HepG2 (cell line): ENCODE results near the gene G6PD. TPM values are rescaled to one million over a fixed set of nuclear protein-coding genes. Genes with fewer than 3 reads are reported as not detected.
A peak's percentile ranks its signal among the peaks of the same experiment; 100 is the strongest.

Experiments used
- ARNT ChIP-seq: fragments of 450-650 bp; IDR thresholded peaks from 2 replicates; pipeline ENCODE4 v1.6.1; 2017
- KDM6A ChIP-seq: IDR thresholded peaks from 2 replicates; pipeline ENCODE4 v1.6.1; 2016; ENCODE audit warnings: low read depth
- MNT ChIP-seq: fragments of 450-650 bp; IDR thresholded peaks from 2 replicates; pipeline ENCODE4 v1.6.1; 2016
- RBM39 ChIP-seq: fragments of 200-400 bp; formaldehyde crosslinking; IDR thresholded peaks from one replicate; pipeline ENCODE4 v1.6.1; 2018; ENCODE audit warnings: antibody characterized with exemption, mild to moderate bottlenecking, low read depth, low read length; ENCODE audit not compliant: poor library complexity, severe bottlenecking
- ZNF407 ChIP-seq: sonication (generic); formaldehyde crosslinking; IDR thresholded peaks from one replicate; pipeline ENCODE4 v1.5.1; 2020; ENCODE audit warnings: mild to moderate bottlenecking, missing genetic modification reagents; ENCODE audit errors: not compliant biosample characterization
- ZNF704 ChIP-seq: sonication (generic); formaldehyde crosslinking; IDR thresholded peaks from 2 replicates; pipeline ENCODE4 v1.8.1; 2023; ENCODE audit warnings: mild to moderate bottlenecking, inconsistent platforms, moderate library complexity, missing genetic modification reagents, borderline replicate concordance
- ZNF775 ChIP-seq: sonication (generic); formaldehyde crosslinking; IDR thresholded peaks from 2 replicates; pipeline ENCODE4 v1.4.0; 2020; ENCODE audit warnings: missing genetic modification reagents, mild to moderate bottlenecking, moderate library complexity, borderline replicate concordance
- polyA plus RNA-seq, 8 experiments: library from polyadenylated mRNA; depleted of rRNA in 3 of 8; stranded (reverse) in 7 of 8; unstranded in 1 of 8; fragments of >200 nt; fragmentation: Illumina TruSeq in 4 of 8; extraction: Trizol in 4 of 8; gene quantifications; 2 replicates each; pipeline versions ENCODE4 v1.2.1 to v1.2.3, GENCODE V29; 2011 to 2016; ENCODE audit warnings: low read depth in 4 of 8, missing spikeins in 1 of 8, mixed read lengths in 1 of 8; ENCODE audit not compliant: insufficient read depth in 1 of 8
- total RNA-seq, 5 experiments: library from RNA; depleted of rRNA; stranded (reverse); fragments of >200 nt; fragmentation: Illumina TruSeq; extraction: Trizol; gene quantifications; 2 replicates each; pipeline ENCODE4 v1.2.3, GENCODE V29; 2016; ENCODE audit warnings: low read depth in 1 of 5

G6PD gene
- total and polyA plus RNA-seq, 2 of the 13 experiments (the other 11 are each of a cell fraction or from before 2014, with no cell fraction given) = 18.8 to 28.8 TPM

- TF ChIP-seq ZNF407 (peak; percentile 36), RBM39 (peak; percentile 89), ZNF704 (no peak), MNT (no peak), ZNF775 (CRISPR knock-in tag) (0 out of 2 replicates have a peak, but pooled peaks have one; percentile 53), KDM6A (CRISPR knock-in tag) (no peak), ARNT (no peak)
Observed at GRCh38 chrX:154547245-154548027, 790 bp upstream of the G6PD start, which contains the start of gene IKBKG (continued).
